ENCODE data around the gene SAP130.
"Not testable (repeated sequence)": the region's sequence is repeated elsewhere in the genome, so short reads cannot be mapped to it uniquely, and the experiment has no call there.

The SAP130 gene

DNA sequence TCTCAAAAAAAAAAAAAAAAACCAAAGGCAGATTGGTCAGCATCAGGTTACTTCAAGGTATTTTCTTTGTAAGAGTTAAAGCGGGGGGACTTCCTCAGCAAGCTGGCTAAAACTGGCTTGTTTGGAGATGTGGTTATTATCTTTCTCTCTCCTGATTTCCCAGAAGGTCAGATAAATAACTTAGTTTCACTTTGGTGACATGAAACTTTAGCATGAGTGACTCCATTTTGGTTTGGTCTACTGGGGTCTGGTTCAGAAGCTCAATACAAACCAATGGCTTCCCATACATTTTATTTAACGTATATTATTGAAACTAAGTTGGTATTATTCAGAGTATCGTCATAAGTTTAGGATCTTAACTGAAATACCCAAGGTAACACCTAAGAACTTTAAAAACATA is 100.5 kb downstream of the SAP130 start:
- TF ChIP-seq, protein P1, sequence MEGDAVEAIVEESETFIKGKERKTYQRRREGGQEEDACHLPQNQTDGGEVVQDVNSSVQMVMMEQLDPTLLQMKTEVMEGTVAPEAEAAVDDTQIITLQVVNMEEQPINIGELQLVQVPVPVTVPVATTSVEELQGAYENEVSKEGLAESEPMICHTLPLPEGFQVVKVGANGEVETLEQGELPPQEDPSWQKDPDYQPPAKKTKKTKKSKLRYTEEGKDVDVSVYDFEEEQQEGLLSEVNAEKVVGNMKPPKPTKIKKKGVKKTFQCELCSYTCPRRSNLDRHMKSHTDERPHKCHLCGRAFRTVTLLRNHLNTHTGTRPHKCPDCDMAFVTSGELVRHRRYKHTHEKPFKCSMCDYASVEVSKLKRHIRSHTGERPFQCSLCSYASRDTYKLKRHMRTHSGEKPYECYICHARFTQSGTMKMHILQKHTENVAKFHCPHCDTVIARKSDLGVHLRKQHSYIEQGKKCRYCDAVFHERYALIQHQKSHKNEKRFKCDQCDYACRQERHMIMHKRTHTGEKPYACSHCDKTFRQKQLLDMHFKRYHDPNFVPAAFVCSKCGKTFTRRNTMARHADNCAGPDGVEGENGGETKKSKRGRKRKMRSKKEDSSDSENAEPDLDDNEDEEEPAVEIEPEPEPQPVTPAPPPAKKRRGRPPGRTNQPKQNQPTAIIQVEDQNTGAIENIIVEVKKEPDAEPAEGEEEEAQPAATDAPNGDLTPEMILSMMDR (conservative IDR thresholded peaks at IDR 0.05; ENCODE audit: low read depth, low read length): no peak
- DNase-seq (ENCODE audit: low read depth): no peak
- no peak overlapping the region for H3K4me3 ChIP-seq (ENCODE audit: low read depth, low read length)

GRCh38 chr2:127917916-127918315 is 109.9 kb downstream of the SAP130 start:
- peak; percentile 56 for DNase-seq (ENCODE audit: low read depth)
- no peak overlapping the region for H3K4me3 ChIP-seq (ENCODE audit: low read depth, low read length)
- TF ChIP-seq, protein P1 (conservative IDR thresholded peaks at IDR 0.05; ENCODE audit: low read depth, low read length): no peak

DNA sequence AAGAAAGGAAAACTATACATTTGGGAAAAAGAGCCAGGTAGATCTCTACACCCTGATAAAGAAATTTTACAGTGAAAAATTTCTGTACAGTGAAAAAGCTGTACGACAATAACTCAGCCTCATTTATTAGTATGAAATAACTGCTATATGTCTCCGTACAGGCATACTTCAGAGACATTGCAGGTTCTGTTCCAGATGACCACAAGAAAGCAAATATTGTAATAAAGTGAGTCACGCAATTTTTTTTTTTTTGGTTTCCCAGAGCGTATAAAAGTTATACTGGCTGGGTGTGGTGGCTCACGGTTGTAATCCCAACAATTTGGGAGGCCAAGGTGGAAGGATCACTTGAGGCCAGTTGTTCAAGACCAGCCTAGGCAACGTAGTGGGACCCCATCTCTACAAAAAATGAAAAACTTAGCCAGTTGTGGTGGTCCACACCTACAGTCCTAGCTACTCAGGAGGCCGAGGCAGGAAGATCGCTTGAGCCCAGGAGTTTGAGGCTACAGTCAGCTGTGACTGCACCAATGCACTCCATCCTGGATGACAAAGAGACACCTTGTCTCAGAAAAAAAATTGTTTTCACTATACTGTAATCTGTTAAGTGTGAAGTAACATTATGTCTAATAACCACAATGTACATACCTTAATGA is 113.9 kb downstream of the SAP130 start:
- TF ChIP-seq, protein P1 (conservative IDR thresholded peaks at IDR 0.05; ENCODE audit: low read depth, low read length): no peak
- no peak overlapping the region for H3K4me3 ChIP-seq (ENCODE audit: low read depth, low read length)
- DNase-seq (ENCODE audit: low read depth): no peak

- no peak for DNase-seq (ENCODE audit: low read depth)
- TF ChIP-seq, protein P1 (conservative IDR thresholded peaks at IDR 0.05; ENCODE audit: low read depth, low read length): no peak
- H3K4me3 ChIP-seq (ENCODE audit: low read depth, low read length): no peak overlapping the region
Measured at GRCh38 chr2:127911737-127912136, 116.1 kb downstream of the SAP130 start.

GRCh38 chr2:127910415-127910814 is 117.4 kb downstream of the SAP130 start:
- DNase-seq (ENCODE audit: low read depth): no peak
- H3K4me3 ChIP-seq (ENCODE audit: low read depth, low read length): no peak overlapping the region
- TF ChIP-seq, protein P1 (conservative IDR thresholded peaks at IDR 0.05; ENCODE audit: low read depth, low read length): no peak

DNA sequence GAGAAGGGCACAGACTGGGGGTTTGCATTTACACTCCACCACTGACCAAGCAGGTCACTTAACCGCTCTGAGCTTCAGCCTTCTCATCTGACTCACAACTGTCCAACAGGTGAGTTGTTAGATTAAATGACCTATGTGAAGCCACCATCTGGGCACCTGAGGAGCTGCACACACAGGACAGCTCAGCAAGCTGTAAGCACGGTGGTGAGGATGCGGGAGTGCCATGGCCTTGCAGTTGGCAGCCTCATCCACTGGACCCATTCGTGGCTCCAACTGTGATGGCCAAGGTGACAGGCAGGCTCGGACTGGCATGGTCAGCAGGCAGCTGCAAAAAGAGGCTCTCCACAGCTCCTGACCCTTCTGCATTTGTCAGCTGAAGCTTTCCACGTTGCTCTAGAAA is 118.8 kb downstream of the SAP130 start:
- no peak overlapping the region for H3K4me3 ChIP-seq (ENCODE audit: low read depth, low read length)
- no peak for DNase-seq (ENCODE audit: low read depth)
- TF ChIP-seq, protein P1 (conservative IDR thresholded peaks at IDR 0.05; ENCODE audit: low read depth, low read length): no peak

GRCh38 chr2:127907733-127908400 is 120.0 kb downstream of the SAP130 start:
- DNase-seq (ENCODE audit: low read depth); H3K4me3 ChIP-seq (ENCODE audit: low read depth, low read length): not testable (repeated sequence)

Data from choroid plexus epithelial cell (primary cell).